Panc1 (cell line): ENCODE measurements around the gene FOXP2. TPM values are rescaled to one million over a fixed set of nuclear protein-coding genes. Genes with fewer than 3 reads are reported as not detected.

ENCODE experiments used
- ATAC-seq: fragments of 200-7000 bp; cut with Tn5 transposase; 2 replicates; pipeline ENCODE4 v1.9.1; 2020; ENCODE audit warnings: mild to moderate bottlenecking, moderate library complexity
- BruUV-seq: library from RNA; stranded (reverse); fragments of 400-500 nt; replicated peaks from 2 replicates; lab custom pipeline; 2021; lab: Mats Ljungman, UMichigan
- CTCF ChIA-PET: fragments of 300-600 bp; sonication (Branson Sonifier 250); formaldehyde crosslinking; loops from one replicate; lab custom pipeline; 2022; ENCODE audit warnings: antibody characterized with exemption; lab: Charles Lee
- POLR2A ChIA-PET: fragments of 300-600 bp; sonication (Branson Sonifier 250); formaldehyde crosslinking; loops from one replicate; lab custom pipeline; 2022; ENCODE audit warnings: antibody characterized with exemption; lab: Charles Lee
- DNase-seq: peaks from one replicate; pipeline ENCODE4 v3.0.0-alpha.2; 2010; ENCODE audit warnings: low read depth, low spot score
- H3K27ac ChIP-seq: 2 replicates; pipeline ENCODE4 v1.5.1; 2011; ENCODE audit warnings: mild to moderate bottlenecking, low read length, inconsistent platforms
- H3K27me3 ChIP-seq: fragments of 200-500 bp; sonication (Bioruptor generic); 2 replicates; pipeline ENCODE4 v1.6.0; 2014; ENCODE audit warnings: low read length, inconsistent platforms; ENCODE audit not compliant: control insufficient read depth, insufficient read depth
- H3K36me3 ChIP-seq: fragments of 200-500 bp; sonication (Bioruptor generic); 2 replicates; pipeline ENCODE4 v1.5.1; 2014; ENCODE audit warnings: inconsistent platforms, mild to moderate bottlenecking, low read length, moderate library complexity; ENCODE audit not compliant: control insufficient read depth, insufficient read depth
- H3K4me1 ChIP-seq: 2 replicates; pipeline ENCODE4 v1.5.1; 2011; ENCODE audit warnings: inconsistent platforms, mild to moderate bottlenecking, low read length, moderate library complexity; ENCODE audit not compliant: control insufficient read depth, insufficient read depth
- H3K4me3 ChIP-seq, 2 experiments: 2 replicates each; pipeline ENCODE4 v1.5.1; 2011 to 2012; ENCODE audit warnings: low read depth in 2 of 2, low read length in 2 of 2, mild to moderate bottlenecking in 2 of 2, inconsistent platforms in 1 of 2, moderate library complexity in 1 of 2
- H3K9me3 ChIP-seq: fragments of 200-500 bp; sonication (Bioruptor generic); 2 replicates; pipeline ENCODE4 v1.5.1; 2014; ENCODE audit warnings: low read depth, mild to moderate bottlenecking, inconsistent platforms, low read length, moderate library complexity; ENCODE audit not compliant: control insufficient read depth, insufficient read depth
- POLR2AphosphoS5 ChIP-seq: IDR thresholded peaks from 2 replicates; pipeline ENCODE4 v1.6.1; 2012; ENCODE audit warnings: mild to moderate bottlenecking, low read depth, low read length, moderate library complexity
- SIN3A ChIP-seq: IDR thresholded peaks from 2 replicates; pipeline ENCODE4 v1.6.1; 2012; ENCODE audit warnings: low read depth, mild to moderate bottlenecking, low read length, moderate library complexity, borderline replicate concordance; ENCODE audit not compliant: insufficient read depth
- TCF7L2 ChIP-seq: IDR thresholded peaks from 2 replicates; pipeline ENCODE4 v1.6.1; 2011; ENCODE audit warnings: mild to moderate bottlenecking, low read depth, low read length, inconsistent platforms
- in situ Hi-C: cut with HindIII; loops from 2 replicates; pipeline ENCODE4 v1.10.0; 2016; ENCODE audit warnings: low sequenced_read_pairs, low pct_unique_long_range_greater_than_20kb
- intact Hi-C: fragments of 100-400 bp; cut with micrococcal nuclease; formaldehyde crosslinking; loops from one replicate; pipeline ENCODE4 v1.10.0; 2022; ENCODE audit not compliant: unreplicated experiment
- total RNA-seq: library from RNA; stranded (reverse); gene quantifications from one replicate; pipeline ENCODE4 v1.2.1, GENCODE V29; 2021; ENCODE audit not compliant: unreplicated experiment
- TF ChIP-seq, protein P1 (sequence below): fragments of 450-650 bp; IDR thresholded peaks from 2 replicates; pipeline ENCODE4 v1.5.1; 2017; ENCODE audit warnings: mild to moderate bottlenecking
- TF ChIP-seq, protein P2 (sequence below), 2 experiments: IDR thresholded peaks; 2 replicates each; pipeline ENCODE4 v1.6.1; 2011 to 2012; ENCODE audit warnings: low read depth in 2 of 2, control low read depth in 1 of 2, low read length in 1 of 2, mild to moderate bottlenecking in 1 of 2, moderate library complexity in 1 of 2; ENCODE audit not compliant: insufficient read depth in 1 of 2

The FOXP2 gene
- total RNA-seq, 1 experiment from 2014 or later = 0.54 TPM

- DNase-seq (no peak), ATAC-seq (no peak)
- in situ Hi-C loops (no loop called here), intact Hi-C loops (no loop called here)
- POLR2A ChIA-PET = no interaction called here
- CTCF ChIA-PET = no interaction called here
- Histone ChIP-seq H3K4me1 (no peaks in the 10 kb centered on the region; the same call in 1 of the 2 replicates), H3K27ac (no peak overlapping the region), H3K4me3 (no peak overlapping the region), H3K36me3 (no peaks in the 10 kb centered on the region), H3K9me3 (no peaks in the 10 kb centered on the region), H3K27me3 (no peaks in the 10 kb centered on the region)
- BruUV-seq = no TSS peak
- TF ChIP-seq SIN3A = no peak
- no peak for TF ChIP-seq TCF7L2
- TF ChIP-seq POLR2AphosphoS5 = no peak
- TF ChIP-seq, protein P1, sequence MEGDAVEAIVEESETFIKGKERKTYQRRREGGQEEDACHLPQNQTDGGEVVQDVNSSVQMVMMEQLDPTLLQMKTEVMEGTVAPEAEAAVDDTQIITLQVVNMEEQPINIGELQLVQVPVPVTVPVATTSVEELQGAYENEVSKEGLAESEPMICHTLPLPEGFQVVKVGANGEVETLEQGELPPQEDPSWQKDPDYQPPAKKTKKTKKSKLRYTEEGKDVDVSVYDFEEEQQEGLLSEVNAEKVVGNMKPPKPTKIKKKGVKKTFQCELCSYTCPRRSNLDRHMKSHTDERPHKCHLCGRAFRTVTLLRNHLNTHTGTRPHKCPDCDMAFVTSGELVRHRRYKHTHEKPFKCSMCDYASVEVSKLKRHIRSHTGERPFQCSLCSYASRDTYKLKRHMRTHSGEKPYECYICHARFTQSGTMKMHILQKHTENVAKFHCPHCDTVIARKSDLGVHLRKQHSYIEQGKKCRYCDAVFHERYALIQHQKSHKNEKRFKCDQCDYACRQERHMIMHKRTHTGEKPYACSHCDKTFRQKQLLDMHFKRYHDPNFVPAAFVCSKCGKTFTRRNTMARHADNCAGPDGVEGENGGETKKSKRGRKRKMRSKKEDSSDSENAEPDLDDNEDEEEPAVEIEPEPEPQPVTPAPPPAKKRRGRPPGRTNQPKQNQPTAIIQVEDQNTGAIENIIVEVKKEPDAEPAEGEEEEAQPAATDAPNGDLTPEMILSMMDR = no peak
- TF ChIP-seq, protein P2, sequence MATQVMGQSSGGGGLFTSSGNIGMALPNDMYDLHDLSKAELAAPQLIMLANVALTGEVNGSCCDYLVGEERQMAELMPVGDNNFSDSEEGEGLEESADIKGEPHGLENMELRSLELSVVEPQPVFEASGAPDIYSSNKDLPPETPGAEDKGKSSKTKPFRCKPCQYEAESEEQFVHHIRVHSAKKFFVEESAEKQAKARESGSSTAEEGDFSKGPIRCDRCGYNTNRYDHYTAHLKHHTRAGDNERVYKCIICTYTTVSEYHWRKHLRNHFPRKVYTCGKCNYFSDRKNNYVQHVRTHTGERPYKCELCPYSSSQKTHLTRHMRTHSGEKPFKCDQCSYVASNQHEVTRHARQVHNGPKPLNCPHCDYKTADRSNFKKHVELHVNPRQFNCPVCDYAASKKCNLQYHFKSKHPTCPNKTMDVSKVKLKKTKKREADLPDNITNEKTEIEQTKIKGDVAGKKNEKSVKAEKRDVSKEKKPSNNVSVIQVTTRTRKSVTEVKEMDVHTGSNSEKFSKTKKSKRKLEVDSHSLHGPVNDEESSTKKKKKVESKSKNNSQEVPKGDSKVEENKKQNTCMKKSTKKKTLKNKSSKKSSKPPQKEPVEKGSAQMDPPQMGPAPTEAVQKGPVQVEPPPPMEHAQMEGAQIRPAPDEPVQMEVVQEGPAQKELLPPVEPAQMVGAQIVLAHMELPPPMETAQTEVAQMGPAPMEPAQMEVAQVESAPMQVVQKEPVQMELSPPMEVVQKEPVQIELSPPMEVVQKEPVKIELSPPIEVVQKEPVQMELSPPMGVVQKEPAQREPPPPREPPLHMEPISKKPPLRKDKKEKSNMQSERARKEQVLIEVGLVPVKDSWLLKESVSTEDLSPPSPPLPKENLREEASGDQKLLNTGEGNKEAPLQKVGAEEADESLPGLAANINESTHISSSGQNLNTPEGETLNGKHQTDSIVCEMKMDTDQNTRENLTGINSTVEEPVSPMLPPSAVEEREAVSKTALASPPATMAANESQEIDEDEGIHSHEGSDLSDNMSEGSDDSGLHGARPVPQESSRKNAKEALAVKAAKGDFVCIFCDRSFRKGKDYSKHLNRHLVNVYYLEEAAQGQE (IDR thresholded peaks at IDR 0.05; ENCODE audit: insufficient read depth in 1 of 2, low read depth in 2 of 2, low read length in 1 of 2) = no peak
Observed at GRCh38 chr7:114622221-114622620, 207.6 kb downstream of the FOXP2 start.

DNA sequence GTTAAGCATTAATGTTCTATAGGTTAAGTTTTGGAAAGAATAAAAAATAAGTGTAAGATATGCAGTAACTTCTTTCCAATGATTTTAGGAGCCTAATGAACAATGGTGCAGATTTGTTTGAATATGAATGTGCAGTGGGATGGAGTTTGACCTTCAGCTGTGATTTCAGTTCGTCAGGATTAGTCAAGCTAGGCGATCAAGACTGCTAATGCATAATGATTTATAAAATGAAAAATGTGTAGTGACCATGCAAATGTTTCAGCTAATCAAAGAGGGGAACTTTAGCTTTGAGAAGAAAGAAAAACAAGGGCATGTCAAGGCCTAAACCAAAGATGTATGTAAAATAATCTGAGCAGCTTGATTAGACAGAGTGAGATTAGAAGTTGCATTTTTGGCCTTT lies 208.5 kb downstream of the FOXP2 start:
- CTCF ChIA-PET = no interaction called here
- ATAC-seq = no peak

More for the DNA sequence above, 208.5 kb downstream of the FOXP2 start:
- Histone ChIP-seq H3K9me3 (no peaks in the 10 kb centered on the region), H3K27me3 (no peaks in the 10 kb centered on the region), H3K36me3 (no peaks in the 10 kb centered on the region), H3K27ac (no peak overlapping the region), H3K4me1 (no peaks in the 10 kb centered on the region; the same call in 1 of the 2 replicates), H3K4me3 (no peak overlapping the region)
- DNase-seq = no peak
- in situ Hi-C loops = no loop called here
- intact Hi-C loops = no loop called here
- POLR2A ChIA-PET = no interaction called here
- BruUV-seq = no TSS peak
- TF ChIP-seq POLR2AphosphoS5 (no peak), SIN3A (no peak), TCF7L2 (no peak)
- TF ChIP-seq, protein P1 = no peak
- TF ChIP-seq, protein P2 (IDR thresholded peaks at IDR 0.05; ENCODE audit: insufficient read depth in 1 of 2, low read depth in 2 of 2, low read length in 1 of 2) = no peak
